GM10248 (cell line): ENCODE measurements around the gene TMEM54.

Source experiments
- CTCF ChIA-PET: fragments of 300-600 bp; sonication (Branson Sonifier 250); formaldehyde crosslinking; extraction: SDS; loops from one replicate; lab custom pipeline; 2021; ENCODE audit warnings: antibody characterized with exemption; lab: Yijun Ruan, JAX
- POLR2A ChIA-PET: fragments of 350-650 bp; sonication (Branson Sonifier 250); formaldehyde crosslinking; extraction: SDS; loops from one replicate; lab custom pipeline; 2020; ENCODE audit warnings: antibody characterized with exemption; lab: Yijun Ruan, JAX
- DNase-seq: peaks from one replicate; pipeline ENCODE4 v3.0.0; 2012; ENCODE audit errors: extremely low spot score
- CTCF ChIP-seq: IDR thresholded peaks from 2 replicates; pipeline ENCODE4 v1.5.1; 2012; ENCODE audit warnings: mild to moderate bottlenecking, low read depth; ENCODE audit errors: extremely low read depth, missing control alignments, control extremely low read depth

The TMEM54 gene

DNA sequence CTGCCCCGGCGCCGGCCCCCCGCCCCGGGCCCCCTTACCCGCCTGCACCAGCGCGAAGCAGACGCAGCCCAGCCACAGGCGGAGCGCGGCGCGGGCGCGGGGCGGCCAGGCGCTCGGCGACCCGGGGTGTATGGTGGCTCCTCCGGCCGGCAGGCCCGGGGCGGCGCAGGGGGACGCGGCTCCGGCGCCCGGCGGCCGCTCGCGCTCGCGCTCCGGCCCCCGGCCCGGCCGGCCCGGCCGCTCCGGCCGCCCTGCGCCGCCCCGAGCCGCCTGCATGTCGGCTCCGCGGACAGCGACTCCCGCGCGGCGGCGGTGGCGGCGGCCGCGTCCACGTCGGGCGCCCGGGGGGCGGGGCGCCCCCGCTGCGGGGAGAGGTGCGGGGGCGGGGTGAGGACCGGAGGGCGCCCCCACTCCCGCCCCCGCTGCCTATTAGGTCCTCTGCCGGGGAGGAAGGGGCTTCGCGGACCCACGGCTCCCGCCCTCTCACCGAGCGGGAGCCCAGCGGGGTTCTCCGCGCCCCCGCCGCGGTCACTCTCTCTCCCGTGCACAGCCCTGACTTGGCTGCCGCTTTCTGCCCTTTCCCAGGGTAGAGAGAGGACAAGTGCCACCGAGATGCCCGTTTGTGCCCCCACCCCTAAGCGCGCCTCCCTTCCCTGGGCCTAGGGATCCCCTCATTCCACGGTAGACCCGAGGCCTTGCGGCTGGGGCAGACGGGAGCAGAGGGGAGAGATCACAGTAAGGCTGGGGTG lies 30.4 kb downstream of the TMEM54 start, which contains the start of gene FNDC5:
Gene FNDC5, minus strand, starts transcription at position 298 of the 749 bp plus-strand sequence.
- no peak for DNase-seq
- ChIA-PET POLR2A (no interaction called here), CTCF (interaction anchor here (0.6 to 7.0 kb wide), 16 partner anchors 8 to 470 kb away, joined by 3 to 51 read pairs (median 6); no protein-coding TSS in a partner anchor)
- TF ChIP-seq CTCF: no peak

DNA sequence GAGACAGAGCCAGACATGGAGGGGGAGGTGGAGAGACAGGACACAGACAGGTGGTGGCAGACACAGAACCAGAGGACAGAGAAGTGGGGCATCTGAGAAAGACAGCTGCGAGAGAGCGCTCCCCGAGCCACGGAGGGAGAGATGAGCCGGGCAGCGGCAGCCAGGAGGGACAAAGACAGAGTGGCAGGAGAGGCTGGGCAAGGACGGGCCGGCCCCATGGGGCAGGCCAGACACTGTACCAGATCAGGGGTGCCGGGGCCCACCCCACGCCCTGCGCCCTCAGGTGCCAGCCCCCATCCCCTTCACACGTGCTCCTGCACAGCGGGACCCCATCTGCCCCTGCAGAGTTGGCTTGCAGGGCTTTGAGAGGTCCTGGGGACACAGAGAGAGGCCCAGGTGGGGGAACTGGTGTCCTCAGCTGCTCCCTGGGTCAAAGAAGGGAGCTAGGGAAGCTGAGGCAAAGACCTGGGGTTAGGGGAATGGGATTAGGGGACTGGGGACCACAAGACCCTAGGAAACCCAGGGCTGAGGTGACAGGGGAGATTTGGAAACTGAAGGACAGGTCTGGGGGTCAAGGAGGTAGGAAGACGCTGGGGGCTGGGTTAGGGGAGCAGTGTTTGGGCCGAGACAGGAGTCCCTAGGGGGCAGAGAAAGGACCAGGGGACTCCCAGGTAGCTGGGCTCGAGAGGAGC lies 31.1 kb downstream of the TMEM54 start:
- TF ChIP-seq CTCF: no peak
- ChIA-PET CTCF (interaction anchor here (1.0 kb wide), 1 partner anchor 47 kb away, joined by 3 read pairs; no protein-coding TSS in a partner anchor), POLR2A (no interaction called here)
- no peak for DNase-seq

- CTCF ChIA-PET: interaction anchor here (1.2 kb wide), 1 partner anchor 218 kb away, joined by 3 read pairs; no protein-coding TSS in a partner anchor
- DNase-seq: no peak
- POLR2A ChIA-PET: no interaction called here
- no peak for TF ChIP-seq CTCF
Measured at GRCh38 chr1:32868806-32869455, 32.3 kb downstream of the TMEM54 start.

- POLR2A ChIA-PET: no interaction called here
- CTCF ChIA-PET: interaction anchor here (1.2 kb wide), 1 partner anchor 218 kb away, joined by 3 read pairs; no protein-coding TSS in a partner anchor
Measured at GRCh38 chr1:32868085-32868484, 33.1 kb downstream of the TMEM54 start.

GRCh38 chr1:32867671-32868070 lies 33.5 kb downstream of the TMEM54 start:
- TF ChIP-seq CTCF: no peak
- CTCF ChIA-PET: interaction anchor here (0.9 to 2.8 kb wide), 3 partner anchors 8 to 348 kb away, joined by 3 to 19 read pairs (median 8); no protein-coding TSS in a partner anchor
- no peak for DNase-seq
- POLR2A ChIA-PET: interaction anchor here (0.5 kb wide), 1 partner anchor 58 kb away, joined by 5 read pairs; no protein-coding TSS in a partner anchor

More at GRCh38 chr1:32868085-32868484, 33.1 kb downstream of the TMEM54 start:
- no peak for DNase-seq
- no peak for TF ChIP-seq CTCF

DNA sequence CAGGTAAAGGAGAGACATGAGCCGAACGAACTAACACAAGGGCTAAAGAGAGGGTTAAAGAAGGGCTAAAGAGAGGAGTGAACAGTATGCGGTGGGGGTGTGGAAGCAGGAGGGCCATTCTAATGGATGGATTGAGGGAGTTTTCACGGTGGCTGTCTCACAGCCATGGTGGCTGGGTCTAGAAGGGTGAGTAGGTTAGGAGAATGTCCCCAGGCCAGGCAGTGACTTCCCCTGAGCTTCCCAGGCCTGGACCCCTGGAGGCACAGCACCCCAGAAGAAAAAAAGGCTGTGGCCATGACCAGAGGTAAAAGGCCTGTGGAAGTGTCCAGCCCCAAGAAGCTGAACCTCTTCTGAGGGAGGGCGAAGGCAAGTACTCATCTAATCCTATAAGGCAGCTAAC lies 34.0 kb downstream of the TMEM54 start:
- ChIA-PET POLR2A (interaction anchor here (0.5 kb wide), 1 partner anchor 58 kb away, joined by 5 read pairs; no protein-coding TSS in a partner anchor), CTCF (interaction anchor here (0.9 to 2.8 kb wide), 3 partner anchors 9 to 347 kb away, joined by 3 to 19 read pairs (median 8); no protein-coding TSS in a partner anchor)
- no peak for TF ChIP-seq CTCF
- DNase-seq: no peak
